Measurements from ENCODE around the gene IDI1.

- no peak for TF ChIP-seq CTCF (IDR thresholded peaks at IDR 0.05 in 8 of 11, conservative IDR thresholded peaks at IDR 0.05 in 3 of 11)
- no peak for TF ChIP-seq POLR2A (IDR thresholded peaks at IDR 0.05)
- TF ChIP-seq POLR2AphosphoS5 (IDR thresholded peaks at IDR 0.05): peak in 1 of 3 donors; percentile 48
Measured at GRCh38 chr10:1097436-1097835, 48.5 kb upstream of the IDI1 start.
